ENCODE results near the gene CEP128.

CEP128 gene

DNA sequence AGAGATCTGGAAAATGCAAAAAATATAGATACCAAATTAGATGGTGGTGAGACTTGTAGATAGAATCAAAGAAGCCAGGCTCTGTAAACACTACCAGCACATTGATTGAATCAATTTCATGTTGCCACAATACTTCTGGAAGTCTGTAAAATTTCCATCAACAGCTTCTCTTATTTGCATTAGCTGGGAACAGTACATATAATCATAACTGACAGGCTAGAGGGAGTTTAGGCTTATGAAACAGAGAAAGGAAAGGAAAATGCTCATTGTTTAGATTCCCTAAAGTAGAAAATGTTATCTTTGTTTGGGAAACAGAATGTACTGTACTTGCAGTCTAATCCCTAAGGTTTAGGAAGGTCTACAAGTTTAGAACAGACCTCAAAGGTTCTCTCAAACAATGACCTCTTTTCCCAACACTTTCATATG lies 335.2 kb downstream of the CEP128 start:
- DNase-seq, result no peak

DNA sequence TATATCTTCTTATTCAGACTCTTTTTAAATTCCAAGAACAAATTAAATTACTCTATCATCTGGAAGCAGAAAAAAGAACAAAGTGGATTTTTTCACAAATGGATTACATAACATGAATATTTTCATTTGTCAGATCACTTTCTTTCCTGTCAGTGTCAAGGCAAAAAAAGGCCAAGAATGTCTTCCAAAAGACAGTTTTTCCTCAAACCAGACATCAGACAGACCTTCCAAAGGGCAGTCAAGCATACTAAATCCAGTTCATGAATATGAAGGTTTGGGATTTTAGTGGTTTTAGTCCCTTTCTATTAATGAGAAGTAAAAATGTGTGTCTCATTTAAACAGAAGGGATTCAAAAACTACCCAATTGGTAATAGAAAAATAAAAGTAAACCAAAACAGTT lies 336.0 kb downstream of the CEP128 start:
- DNase-seq, result no peak

DNA sequence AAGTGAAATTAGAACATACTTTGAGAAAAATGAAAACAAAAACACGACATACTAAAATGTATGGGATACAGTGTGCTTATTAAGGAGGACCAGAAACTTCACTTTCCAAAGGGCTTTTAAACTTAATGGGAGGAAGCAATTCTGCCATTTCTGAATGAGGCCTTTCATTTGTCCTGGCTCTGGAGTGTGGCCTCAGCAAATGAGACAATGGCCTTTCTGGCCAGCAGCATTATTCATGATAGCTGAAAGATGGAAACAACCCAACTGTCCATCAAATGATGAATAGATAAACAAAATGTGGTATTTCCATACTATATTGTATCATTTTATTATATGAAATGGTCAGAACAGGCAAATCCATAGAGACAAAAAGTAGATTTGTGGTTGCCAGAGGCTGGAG lies 338.6 kb downstream of the CEP128 start:
- DNase-seq, result no peak

DNA sequence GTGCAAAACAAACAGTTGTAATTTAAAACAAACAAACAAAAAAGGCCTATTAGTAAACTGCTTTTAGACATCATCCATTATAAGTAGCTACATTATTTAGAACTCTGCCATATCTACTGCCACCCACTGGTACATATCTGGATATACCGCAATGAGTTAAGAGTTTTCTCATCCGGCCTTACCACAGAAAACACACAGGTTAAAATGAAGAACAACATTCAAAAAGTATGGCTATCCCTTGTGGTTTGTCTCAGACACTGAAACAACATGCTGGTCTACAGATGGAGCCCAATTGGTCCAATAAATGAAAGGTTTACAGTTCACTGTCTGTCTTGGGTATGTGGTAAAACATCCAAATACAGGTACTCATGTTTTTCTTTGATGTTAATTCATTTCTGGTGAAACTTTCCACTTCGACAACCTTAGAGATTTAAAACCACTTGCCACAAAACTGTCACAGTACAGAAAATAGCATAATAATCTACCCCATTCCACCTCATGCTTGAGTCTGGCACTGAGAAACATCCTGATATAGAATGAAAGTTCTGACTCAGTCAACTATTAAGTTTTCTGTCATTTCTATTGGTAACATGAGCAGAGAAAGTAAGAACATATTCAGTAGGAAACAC lies 354.3 kb downstream of the CEP128 start:
- no peak for DNase-seq

DNA sequence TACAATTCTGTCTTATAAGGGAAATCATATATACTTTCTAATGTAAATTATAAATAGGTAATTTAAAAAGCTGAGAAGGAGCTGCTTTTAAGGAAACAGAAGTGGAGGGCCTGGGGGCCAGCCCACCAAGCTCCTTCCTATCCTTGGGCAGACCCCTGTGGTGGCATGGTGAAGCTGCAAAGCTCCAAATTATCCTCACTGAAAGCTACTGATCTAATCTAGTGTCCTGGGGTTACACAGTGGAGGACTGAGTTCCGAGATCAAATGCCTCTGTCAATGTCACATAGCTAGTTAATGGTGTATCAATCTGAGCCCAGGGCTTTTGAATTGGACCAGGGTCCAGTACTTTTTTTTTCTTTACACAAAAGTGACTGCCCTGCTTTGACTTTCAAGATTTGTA lies 355.4 kb downstream of the CEP128 start:
- no peak for DNase-seq

DNA sequence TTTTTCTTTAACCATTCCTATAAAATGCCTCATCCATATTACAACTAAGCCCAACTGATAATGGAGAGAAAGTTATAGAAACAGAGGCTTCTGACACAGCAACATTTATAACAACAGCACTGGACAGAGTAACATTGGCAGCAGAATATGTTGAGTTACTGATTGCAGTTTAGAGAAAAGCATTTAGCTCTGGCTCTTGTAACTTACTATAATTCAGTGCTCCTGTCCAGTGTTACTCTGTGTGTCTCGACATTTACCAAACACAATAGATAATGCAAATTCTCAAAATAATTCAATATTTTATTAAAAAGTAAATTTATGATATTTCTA lies 356.1 kb downstream of the CEP128 start:
- DNase-seq, result no peak

DNA sequence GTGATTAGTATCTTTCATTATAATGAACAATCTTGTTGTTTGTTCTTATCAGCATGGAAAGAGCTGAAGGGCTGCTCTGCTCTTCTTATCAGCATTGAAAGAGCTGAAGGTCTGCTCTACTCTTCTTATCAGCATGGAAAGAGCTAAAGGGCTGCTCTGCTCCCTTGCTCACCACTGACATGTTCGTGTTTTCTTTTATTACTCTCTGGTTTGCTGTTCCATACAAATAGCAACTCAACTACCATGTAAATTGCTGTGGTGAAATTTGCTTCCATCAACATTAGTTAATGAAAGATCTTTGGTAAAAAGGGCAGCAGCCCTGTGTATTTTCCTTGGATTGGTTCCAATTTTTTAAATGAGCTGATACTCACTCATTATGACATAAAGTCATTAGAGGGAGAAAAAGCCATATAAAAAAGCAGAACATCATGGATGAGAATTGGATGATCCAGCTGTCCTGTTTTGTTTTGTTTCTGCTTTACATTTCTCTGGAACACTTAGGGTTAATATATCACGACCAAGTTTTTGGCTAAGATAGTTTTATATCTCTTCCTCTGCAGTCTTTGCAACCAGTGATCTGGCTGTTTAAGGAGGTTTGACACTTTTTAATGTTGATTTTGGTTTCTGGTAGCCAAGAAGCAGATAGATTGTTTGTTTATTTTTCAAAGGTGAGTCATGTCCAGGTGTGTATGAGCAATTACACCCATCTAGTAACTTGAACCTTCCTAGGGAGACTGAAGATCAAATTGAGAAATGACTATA lies 356.6 kb downstream of the CEP128 start:
- no peak for DNase-seq

DNA sequence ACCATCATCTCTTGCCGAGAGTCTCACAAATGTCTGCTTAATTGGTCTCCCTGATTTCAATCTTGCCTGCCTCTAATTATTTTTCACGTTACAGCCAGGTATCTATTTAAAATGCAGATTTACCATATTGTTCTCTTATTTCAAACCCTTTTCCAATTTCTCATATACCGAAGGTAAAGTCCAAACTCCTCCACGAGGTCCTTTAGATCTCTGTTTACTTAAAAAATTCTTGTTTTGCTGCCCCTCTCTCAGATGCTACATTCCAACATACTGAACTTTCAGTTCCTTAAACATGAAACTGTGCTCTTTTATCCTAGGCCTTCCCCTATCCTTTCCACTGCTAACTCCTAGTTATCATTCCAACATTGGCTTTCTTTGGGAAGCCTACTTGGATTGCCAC lies 363.9 kb downstream of the CEP128 start:
- DNase-seq, result no peak

DNA sequence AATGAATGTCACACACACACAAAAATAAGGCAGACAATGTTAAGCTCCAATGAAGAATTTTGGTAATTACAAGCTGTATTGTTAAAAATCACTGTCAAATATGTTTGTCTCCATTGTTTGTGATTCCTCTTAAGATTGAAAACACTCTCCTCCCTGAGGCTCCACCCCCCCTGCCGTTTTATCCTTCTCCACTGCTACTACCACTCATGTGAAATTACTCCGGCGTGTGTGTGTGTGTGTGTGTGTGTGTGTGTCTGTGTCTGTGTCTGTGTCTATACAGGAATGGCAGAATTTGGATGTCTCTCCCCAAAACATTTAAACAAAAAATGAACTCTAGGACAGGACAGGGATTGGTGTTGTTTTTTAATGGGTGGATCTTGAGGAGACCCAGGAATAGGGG lies 365.1 kb downstream of the CEP128 start:
- DNase-seq, result no peak

DNA sequence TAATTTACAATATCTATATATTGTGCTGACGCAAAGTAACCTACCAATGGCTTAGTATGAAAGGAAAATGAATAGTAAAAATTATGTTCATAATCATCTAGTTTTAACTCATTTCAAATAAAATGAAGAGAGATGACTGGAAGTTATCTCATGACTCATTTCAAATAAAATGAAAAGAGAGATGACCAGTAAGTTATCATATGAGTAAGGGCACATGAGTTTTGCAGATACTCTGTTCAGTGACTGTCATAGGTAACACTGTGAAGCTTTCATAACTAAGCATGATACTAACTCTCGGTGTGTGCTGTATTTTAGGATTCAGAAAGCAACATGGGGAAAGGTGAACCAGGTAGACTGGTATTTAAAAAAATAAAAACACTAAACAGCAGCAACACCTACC lies 365.8 kb downstream of the CEP128 start:
- no peak for DNase-seq

DNA sequence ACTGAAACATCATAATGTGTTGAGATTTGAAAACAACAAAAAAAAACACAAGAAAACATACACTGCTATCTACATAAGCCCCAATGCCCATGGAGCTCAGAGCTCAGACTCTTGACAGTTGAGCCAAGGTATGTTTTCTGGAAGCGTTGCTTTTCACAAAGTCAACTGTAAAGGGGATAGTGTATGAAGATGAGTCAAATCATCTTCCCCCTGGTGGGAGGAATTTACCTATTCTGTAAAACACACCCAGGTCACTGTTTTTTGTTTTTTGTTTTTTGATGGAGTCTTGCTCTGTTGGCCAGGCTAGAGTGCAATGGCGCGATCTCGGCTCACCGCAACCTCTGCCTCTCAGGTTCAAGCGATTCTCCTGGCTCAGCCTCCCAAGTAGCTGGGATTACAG lies 368.9 kb downstream of the CEP128 start:
- DNase-seq, result no peak

DNA sequence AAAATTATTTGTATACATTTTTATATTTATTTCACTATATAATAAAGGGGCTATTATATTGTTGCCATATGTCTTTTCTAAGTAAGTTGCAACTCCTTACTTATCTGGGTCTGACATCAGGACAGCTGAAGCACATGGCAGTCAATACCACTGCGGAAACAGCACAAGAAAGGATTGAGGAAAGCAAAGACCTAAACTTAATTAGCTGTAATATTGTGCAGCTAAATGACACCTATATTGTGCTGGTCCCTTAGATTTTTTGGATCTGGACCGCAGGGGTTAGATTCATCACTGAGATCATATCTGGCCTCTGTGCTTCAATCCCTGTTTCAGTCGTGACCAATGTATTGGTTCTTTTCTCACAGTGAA lies 370.6 kb downstream of the CEP128 start:
- no peak for DNase-seq

DNA sequence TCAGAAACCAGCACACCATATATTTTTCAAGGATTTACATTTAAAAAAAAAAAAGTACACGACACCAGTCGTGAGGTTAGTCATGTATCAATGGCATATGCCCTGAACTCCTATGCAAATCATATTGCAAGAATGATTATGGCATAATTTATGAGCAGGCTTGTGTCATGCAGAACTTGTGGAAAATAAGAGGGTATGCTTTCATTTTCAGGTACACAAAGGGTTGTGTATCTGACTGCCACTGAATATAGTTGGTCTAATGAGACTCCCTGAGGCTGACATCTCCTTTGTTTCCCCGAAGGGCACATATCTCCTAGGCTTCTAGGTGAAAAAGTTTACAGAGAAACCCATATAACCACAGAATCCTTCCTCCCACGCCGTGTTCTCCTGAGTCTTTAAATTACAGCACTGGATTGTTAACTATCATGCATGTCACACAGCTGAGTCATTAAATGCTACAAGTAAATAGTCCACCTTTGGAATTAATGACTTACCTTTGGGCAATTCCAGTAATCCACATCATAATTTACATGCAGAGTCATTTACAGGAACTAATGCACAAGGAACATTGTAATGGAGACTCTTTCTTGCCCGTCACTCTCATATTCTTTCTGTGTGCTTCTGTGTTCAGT lies 373.5 kb downstream of the CEP128 start:
- DNase-seq, result no peak

DNA sequence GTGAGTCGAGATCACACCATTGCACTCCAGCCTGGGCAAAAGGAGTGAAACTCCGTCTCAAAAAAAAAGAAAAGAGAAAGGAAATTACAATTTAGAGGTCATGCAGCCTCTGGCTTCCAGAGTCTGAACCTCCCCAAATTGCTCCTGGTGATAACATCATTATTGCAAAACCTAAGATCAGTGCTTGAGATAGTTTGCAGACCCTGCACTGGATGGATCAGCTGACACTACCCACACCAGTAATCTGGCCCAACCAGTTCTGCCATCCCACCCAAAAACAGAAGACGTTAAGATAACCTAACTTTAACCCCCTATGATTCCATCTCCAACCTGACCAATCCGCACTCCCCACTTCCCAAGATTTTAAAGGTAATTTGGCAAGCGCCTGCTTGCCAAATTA lies 376.5 kb downstream of the CEP128 start:
- DNase-seq, result no peak

DNA sequence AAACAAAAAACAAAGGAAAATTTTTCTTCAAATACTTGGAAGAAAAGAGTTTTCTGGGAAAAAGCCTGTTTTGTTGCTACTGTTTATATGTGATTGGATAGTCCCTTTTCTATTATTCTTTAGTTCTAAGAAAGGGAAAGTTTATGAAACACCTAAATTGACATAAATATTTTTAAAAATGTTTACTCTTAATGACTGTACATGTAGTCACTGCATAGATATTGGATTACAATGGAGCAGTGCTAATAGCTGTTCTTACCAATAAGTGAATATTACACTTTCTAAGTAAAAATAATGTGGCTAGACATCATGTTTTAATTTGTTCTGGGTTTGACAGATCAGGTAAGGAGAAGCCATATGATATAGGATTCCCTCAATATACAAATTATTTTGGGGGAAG lies 377.5 kb downstream of the CEP128 start:
- no peak for DNase-seq

DNA sequence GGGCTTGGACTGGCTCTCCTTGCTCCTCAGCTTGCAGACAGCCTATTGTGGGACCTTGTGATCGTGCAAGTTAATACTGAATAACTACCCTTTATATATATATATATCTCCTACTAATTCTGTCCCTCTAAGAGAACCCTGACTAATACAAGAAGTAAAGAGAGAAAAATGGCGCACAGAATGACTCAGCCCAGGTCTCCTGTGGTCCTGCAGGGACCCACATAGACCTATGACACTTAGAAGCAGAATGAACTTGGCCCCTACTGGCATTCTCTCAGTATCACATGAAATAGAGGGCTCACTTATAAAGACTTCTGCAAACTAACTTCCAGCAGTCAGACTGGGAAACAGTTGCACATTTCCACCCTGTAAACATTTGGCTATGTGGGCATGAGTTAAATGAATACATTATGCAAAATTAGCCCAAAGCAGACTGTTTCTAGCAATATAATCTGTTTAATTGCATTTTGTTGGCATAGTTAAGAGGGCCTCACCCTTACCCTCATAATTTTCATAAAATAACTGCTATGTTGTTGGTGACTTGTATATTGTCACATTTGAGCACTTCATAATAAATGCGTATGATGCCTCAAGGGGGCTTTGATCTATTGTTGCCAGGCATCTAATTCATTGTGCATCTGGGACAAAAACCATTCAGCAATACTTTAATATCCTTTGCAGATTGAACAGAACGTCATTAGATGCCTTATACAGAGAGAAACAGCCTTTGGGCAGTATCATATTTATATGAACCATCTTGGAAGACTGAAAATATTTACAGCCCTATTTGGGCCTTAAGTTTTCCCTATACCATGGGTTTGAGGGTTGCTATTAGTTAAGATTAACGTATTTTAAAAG lies 380.5 kb downstream of the CEP128 start:
- DNase-seq, result no peak

DNA sequence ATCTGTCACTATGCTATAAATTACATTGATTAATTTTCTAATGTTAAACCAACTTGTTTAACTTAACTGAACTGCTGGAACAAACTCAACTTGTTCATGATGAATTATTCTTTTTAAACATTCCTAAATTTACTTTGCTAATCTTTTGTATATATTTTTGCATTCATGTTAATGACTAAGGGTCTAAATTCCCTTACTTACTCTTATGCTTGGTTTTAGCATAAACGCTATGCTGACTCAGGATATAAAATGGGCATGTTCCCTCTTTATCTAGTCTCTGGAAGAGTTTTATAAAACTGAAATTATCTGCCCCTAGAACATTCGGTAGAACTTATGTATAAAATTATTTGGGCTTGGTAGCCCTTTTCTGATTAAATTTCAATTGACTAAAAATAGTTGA lies 387.4 kb downstream of the CEP128 start:
- DNase-seq, result no peak

DNA sequence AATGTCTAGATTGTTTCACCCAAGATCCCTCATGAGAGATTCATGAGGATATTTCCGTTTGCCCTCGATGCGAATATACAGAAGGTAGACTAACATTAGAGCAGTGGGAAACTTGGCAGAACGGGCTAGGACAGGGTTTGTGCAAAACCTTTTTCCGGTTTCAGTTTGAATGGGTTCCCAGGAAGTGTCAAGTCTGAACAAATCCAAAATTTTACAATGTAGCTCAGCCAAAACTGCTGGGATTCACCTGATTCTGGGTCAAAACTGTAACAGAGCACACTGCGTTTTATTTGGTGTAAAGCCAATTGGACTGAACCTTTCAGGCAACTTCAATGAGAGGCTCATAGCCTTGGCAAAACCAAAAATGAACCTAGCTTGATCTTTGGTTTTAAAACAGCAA lies 392.4 kb downstream of the CEP128 start:
- DNase-seq, result no peak

DNA sequence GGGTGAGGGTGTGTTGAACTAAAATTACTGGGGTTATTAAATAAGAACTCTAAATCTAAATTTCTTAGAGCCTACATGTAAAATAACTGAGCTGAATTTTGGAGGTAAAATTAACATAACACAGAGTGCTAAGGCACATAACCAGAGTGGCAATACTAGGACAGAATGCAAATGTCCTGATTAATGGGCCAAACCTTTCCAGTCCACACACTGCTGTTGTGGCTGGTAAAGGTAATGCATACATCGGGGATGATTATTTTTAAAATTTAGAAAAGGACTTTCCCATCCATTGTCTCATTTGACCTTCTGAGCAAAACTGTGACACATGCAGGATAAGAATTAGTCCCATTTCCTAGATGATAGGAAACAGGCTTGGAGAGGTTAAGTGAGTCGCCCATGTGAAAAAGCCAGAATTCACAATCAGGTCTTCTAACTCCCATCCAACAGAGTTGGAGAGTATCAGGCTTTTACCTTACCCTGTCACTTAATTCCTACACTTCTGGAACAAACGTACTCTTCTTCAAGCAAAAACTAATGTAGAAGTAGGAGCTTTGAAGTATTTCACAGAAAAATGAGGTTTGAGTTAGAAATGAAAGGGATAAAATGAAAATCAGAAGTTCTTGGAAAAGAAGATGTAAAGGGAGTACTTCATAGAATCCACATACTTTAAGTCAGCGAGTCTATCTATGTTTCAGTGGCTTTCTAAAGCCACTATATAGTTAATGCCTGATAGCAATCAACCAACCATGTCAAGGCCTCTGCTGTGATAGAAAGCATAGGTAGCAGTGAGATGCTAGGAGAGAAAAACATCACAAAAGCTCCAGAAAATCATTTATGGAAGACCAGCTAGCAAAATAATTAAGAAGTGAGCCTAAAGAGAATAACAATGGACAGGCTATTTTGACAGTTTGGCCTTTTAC lies 395.3 kb downstream of the CEP128 start:
- no peak for DNase-seq

DNA sequence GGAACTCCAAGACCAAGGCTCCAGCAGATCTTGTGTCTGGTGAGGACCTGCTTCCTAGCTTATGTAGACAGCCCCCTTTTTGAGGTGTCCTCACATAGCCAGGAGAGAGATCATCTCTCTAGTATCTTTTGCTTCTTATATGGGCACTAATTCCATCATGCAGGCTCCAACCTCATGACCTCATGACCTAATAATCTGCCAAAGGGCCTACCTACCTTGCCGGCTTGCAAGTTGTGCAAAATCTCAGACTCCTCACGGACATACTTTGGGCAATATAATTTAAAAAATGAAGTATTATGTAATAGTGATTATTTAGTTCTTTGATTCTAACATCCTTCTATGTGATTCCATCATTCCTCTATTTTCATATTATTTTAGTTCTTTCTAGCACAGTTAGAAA lies 397.2 kb downstream of the CEP128 start:
- DNase-seq, result no peak

DNA sequence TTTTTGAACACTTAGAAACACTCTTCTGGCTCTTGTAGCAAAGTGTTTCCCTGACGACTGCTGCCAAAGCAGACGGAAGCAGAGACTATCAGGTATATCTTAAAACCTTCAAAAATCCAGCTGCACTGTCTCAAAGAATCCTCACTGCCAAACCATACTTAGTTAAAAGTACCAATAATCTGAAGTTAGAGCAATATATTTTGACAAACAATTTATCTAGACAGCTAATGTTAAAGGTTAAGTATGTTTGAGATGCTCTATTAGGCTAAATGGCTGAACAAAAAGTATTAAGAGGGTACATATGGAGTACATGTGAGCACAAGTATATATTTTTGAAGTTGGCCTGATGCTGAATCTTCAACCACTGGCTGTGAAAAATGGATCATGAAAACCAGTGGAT lies 398.3 kb downstream of the CEP128 start:
- no peak for DNase-seq

DNA sequence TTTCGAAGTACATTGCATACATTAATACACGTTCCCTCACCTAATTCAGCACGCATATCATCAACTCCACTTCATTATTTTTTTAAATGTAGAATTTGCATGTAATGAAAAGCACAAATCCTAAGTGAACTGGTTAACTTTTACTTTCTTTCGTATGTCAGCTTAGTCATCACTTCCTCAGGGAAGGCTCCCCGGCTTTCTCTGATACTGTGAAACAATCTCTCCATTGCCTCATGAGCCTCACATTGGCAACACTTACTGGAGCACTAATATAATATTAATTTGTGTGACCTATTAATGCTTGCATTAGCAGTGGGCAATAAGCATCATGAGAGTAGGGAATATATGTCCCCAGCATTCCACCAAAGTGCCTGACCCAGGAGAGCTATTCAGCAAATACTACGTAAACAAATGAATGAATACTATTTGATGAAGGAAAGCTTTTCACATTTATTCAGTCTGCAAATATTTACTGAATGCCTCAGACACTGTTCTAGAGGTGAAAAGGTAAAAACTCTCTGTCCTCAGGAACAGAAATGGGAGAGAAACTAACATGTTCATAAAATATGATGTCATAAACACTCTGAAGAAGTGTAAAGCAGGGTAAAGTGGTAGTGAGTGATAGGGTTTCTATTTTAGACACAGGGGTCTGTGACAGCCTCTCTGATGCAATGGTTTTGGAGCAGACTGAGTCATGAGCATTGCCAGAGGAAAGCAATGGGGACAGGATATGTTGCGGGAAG lies 402.7 kb downstream of the CEP128 start:
- no peak for DNase-seq

Measured in inflammatory macrophage (primary cell).